Measurements from ENCODE around the gene TSPOAP1.

- TF ChIP-seq CTCF (IDR thresholded peaks at IDR 0.05; ENCODE audit: poor library complexity) (no peak), EZH2phosphoT487 (IDR thresholded peaks at IDR 0.05; ENCODE audit: low read depth, severe bottlenecking, unreplicated experiment) (no peak)
Measured at GRCh38 chr17:58375256-58375655, 46.7 kb upstream of the TSPOAP1 start.

Data from hepatocyte (in vitro differentiated cells).